ENCODE results near the gene ATP5F1A.
"Not testable (repeated sequence)": the region's sequence is repeated elsewhere in the genome, so short reads cannot be mapped to it uniquely, and the experiment has no call there.

ATP5F1A gene

GRCh38 chr18:46097801-46098615 is at the start of gene ATP5F1A:
Gene ATP5F1A, minus strand, starts transcription at chr18:46098296. Its CDS starts 65 bp downstream, at chr18:46098231.
- peak; percentile 77 to 83 for DNase-seq

- DNase-seq: peak in 1 of 2 donors; percentile 6
Observed at GRCh38 chr18:46141199-46141598, 43.1 kb upstream of the ATP5F1A start.

GRCh38 chr18:46140173-46140572 is 42.1 kb upstream of the ATP5F1A start:
- no peak for DNase-seq

GRCh38 chr18:46134920-46135675 is 37.0 kb upstream of the ATP5F1A start:
- DNase-seq: no peak

- DNase-seq: no peak
Observed at GRCh38 chr18:46133534-46133933, 35.4 kb upstream of the ATP5F1A start.

GRCh38 chr18:46130549-46130948 is 32.5 kb upstream of the ATP5F1A start:
- DNase-seq: not testable (repeated sequence)

- DNase-seq: no peak
Observed at GRCh38 chr18:46130061-46130460, 32.0 kb upstream of the ATP5F1A start.

- DNase-seq: not testable (repeated sequence)
Observed at GRCh38 chr18:46126625-46127024, 28.5 kb upstream of the ATP5F1A start.

GRCh38 chr18:46113751-46114150 is 15.7 kb upstream of the ATP5F1A start:
- DNase-seq: no peak

GRCh38 chr18:46110406-46110805 is 12.3 kb upstream of the ATP5F1A start:
- DNase-seq: no peak

- no peak for DNase-seq
Observed at GRCh38 chr18:46109386-46109785, 11.3 kb upstream of the ATP5F1A start.

- DNase-seq: peak; percentile 75 to 86
Observed at GRCh38 chr18:46104128-46104911, 6.2 kb upstream of the ATP5F1A start, which contains the start of gene HAUS1. Gene HAUS1, plus strand, starts transcription at chr18:46104385. Its CDS starts 27 bp downstream, at chr18:46104412.

GRCh38 chr18:46099463-46099862 is 1.4 kb upstream of the ATP5F1A start:
- DNase-seq: no peak

- DNase-seq: no peak
Observed at GRCh38 chr18:46098616-46098933, 479 bp upstream of the ATP5F1A start.

GRCh38 chr18:46097431-46097800 is 680 bp downstream of the ATP5F1A start:
- peak in 1 of 2 donors; percentile 1 for DNase-seq

GRCh38 chr18:46096651-46097300 is 1.3 kb downstream of the ATP5F1A start:
- peak in 1 of 2 donors; percentile 27 for DNase-seq

GRCh38 chr18:46095532-46095931 is 2.6 kb downstream of the ATP5F1A start:
- no peak for DNase-seq

GRCh38 chr18:46088501-46088900 is 9.6 kb downstream of the ATP5F1A start:
- not testable (repeated sequence) for DNase-seq

- no peak for DNase-seq
Observed at GRCh38 chr18:46084431-46084830, 13.7 kb downstream of the ATP5F1A start.

- no peak for DNase-seq
Observed at GRCh38 chr18:46080156-46080555, 17.9 kb downstream of the ATP5F1A start.

GRCh38 chr18:46079336-46079735 is 18.8 kb downstream of the ATP5F1A start:
- no peak for DNase-seq

- DNase-seq: peak; percentile 56 to 98
Observed at GRCh38 chr18:46073474-46074331, 24.4 kb downstream of the ATP5F1A start.
